Adrenal gland (tissue), 5 donors: Measurements from ENCODE around the gene PTPRO.

Source experiments
- POLR2A ChIP-seq, 2 donors: fragments of 450-650 bp; IDR thresholded peaks; one replicate each; pipeline ENCODE4 v1.6.1; 2017; ENCODE audit warnings: antibody characterized with exemption in 2 of 2, mild to moderate bottlenecking in 2 of 2, moderate library complexity in 1 of 2
- TF ChIP-seq, protein P1 (sequence below), 6 experiments: fragments of 450-650 bp in 4 of 6; fragments of 200-600 bp in 2 of 6; sonication (generic) in 1 of 6; IDR thresholded peaks; 1 replicate in 5 of 6; 2 replicates in 1 of 6; pipeline versions ENCODE4 v1.5.1 to v1.8.0; 2016 to 2021; ENCODE audit warnings: antibody characterized with exemption in 6 of 6, mild to moderate bottlenecking in 2 of 6, moderate library complexity in 1 of 6
- donor health status: DM: no; HTN: no; CAD: no.

DNA sequence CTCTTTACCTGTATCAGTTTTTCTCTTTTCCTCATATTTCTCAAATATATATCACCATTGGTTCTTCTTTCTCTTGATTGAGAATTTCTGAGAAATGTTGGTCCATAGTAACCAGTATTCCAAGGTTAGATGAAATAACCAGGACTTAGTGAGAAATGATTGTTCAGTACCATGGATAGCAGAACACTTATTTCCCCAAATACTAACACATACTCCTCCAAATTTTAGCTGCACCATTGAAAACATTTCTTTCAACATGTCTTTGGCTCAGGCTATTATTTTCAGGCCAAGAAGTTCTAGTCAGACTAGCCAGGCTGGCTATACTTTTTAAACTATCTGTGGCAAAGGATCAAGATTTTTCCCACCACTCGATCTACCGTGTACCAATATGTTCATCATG, 113.3 kb downstream of the PTPRO start:
- TF ChIP-seq, protein P1, sequence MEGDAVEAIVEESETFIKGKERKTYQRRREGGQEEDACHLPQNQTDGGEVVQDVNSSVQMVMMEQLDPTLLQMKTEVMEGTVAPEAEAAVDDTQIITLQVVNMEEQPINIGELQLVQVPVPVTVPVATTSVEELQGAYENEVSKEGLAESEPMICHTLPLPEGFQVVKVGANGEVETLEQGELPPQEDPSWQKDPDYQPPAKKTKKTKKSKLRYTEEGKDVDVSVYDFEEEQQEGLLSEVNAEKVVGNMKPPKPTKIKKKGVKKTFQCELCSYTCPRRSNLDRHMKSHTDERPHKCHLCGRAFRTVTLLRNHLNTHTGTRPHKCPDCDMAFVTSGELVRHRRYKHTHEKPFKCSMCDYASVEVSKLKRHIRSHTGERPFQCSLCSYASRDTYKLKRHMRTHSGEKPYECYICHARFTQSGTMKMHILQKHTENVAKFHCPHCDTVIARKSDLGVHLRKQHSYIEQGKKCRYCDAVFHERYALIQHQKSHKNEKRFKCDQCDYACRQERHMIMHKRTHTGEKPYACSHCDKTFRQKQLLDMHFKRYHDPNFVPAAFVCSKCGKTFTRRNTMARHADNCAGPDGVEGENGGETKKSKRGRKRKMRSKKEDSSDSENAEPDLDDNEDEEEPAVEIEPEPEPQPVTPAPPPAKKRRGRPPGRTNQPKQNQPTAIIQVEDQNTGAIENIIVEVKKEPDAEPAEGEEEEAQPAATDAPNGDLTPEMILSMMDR (IDR thresholded peaks at IDR 0.05) = no peak
- TF ChIP-seq POLR2A (IDR thresholded peaks at IDR 0.05) = no peak
